Esophagus mucosa (tissue), 1 donor: ENCODE data around the gene NAT9. TPM values are rescaled to one million over a fixed set of nuclear protein-coding genes. Genes with fewer than 3 reads are reported as not detected.

Source experiments
- ATAC-seq: fragments of 200-7000 bp; cut with Tn5 transposase; one replicate; pipeline ENCODE4 v1.9.1; 2020
- total RNA-seq: library from RNA; stranded (reverse); gene quantifications from one replicate; pipeline ENCODE4 v1.2.4, GENCODE V29; 2023
- donor health status: DM: yes; HTN: yes; CAD: no.

The NAT9 gene
- total RNA-seq, result 14.6 TPM

GRCh38 chr17:74776044-74776962 is at the start of gene NAT9:
Gene NAT9, minus strand, starts transcription at chr17:74776345. Its CDS starts 647 bp downstream, at chr17:74775698.
- peak; percentile 87 for ATAC-seq

DNA sequence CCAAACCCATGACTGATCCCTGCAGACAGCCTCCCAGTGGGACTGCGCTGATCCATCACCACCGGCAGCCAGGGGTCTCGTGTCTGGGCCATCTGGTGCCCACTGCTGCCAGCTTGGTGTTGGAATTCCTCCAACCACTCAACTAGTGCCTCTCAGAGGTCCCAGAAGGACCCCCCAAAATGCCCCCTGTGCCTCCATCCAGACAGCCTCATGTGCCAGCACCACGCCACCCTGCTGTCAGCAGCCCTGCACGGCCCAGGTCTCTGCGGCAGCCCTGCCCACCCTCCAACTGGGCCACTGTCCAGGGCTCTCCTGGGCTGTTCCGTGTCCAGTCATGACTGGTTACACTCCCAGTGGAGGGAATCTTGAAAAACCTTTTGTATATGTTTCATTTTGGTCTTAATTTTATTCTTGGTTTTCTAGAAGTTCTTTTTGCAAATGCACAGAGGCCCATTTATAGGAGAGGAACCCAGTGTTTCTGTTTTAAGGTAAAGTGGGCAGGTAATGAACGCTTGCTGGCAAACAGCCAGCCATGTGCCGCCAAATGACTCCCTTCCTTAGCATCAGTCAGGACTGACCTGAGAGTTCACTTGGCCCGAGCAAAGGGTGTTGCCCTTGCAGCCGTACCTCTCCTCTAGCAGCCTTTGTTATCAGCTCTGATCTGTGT is 48.9 kb upstream of the NAT9 start:
- no peak for ATAC-seq

DNA sequence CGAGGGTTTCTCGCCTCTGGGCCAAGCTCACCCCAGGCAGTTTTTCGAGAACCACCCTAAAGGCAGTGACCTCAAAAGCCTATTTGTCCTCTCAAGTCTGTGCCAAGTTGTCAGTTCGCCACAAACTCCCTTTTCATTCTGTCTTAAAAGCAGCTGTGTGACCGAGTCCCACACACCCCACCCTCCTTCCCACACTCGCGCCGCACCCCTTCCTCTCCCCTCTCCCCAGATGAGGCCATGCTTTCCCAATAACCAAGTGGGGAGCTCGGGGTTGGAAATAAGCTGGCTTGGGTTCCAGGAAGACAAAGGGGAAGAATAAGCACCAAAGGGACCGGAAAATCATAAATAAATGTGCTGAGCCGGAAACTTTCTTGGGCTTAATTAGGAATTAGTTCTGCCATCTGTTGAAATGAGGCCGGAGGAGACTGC is 46.8 kb upstream of the NAT9 start:
- no peak for ATAC-seq

DNA sequence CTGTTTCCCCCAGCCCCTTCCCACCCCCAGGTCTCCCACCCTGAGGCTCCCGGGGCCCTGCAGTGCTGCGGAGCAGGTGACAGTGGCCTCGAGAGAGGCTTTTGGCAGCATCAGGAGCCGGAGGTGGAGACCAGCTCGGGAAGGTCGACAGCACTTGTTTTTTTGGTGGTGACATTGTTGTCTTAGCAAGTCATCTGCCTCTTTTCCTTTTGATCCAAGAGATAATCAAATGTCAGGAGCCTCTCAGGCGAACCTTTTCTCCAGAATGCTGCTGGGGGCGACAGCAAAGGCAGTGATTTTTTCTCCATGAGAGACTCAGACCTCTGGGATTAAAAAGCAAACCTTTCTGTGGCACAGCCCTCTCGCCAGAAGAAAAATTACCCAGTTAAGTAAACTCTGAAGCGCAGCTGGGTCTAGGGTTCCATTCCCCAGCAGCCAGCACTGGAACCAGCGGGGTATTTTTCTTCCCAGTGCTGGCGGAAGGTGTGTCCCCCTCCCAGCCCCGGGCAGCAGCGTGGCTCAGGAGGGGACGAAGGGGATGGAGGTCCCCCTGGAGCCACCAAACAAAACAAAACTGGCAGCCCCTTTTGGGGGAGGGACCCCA is 46.3 kb upstream of the NAT9 start:
- ATAC-seq, result no peak

DNA sequence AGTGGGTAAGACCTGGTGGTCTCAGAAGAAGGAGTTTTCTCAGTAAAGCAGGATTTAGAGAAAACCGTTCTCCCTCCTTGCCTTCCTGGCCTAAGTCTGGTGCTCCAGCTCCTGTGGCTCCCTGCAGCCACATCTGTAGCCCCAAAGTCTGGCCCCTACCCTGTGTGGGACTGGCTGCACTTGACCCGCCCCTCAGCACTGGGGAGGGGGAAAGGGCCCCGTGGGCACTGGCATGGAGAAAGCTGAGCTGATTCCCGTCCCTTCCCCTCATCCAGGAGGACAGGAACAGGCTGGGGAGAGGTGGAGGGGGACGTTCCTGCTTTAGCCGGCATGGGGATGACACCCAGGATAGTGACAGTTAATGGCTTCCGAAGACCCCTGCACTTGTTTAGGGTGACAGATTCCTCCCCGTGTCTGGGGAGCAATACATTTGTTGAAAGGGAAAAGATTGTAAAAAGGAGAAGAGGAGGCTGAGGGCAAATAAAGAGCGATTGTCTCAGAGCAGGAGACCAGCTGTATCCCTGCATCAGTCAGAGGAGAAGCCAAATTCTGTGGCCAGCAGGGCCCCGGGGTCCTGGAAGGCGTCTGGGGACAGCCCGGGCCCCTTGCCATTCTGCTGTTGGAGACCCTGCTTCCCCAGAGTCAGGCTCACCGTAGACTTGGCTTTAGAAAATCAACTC is 45.6 kb upstream of the NAT9 start:
- ATAC-seq, result no peak

- ATAC-seq, result no peak
These were observed 43.8 kb upstream of the NAT9 start for GRCh38 chr17:74819801-74820436.

DNA sequence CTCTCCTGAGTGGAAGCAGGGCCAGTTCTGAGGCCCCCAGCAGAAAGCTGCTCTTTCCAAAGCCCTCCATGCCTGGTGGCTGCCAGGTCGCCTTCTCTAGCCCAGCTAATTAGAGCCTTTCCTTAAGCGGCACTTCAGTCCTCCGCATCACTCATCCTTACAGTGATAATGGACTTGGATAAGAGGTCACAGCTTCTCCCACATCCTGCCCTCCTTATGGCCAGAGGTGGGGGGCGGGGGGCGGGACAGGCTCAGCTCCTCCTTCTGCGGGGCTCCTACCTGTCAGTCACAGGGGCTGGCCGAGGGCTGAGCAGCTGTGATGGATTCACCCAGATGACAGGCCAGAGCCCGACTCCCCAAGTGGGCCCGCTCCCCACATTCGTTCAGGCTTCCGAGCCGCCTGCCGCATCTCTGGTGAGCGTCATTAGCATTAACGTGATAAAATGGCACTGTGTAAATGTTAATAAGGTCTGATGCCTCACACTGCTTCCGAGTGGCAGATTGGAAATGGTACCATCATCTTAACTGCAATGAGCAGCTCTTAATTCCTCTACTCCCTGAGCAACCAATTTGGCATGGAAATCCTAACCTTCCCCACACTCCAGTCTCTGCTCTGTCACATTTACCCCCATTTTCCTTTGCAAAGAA is 42.3 kb upstream of the NAT9 start:
- ATAC-seq, result no peak

DNA sequence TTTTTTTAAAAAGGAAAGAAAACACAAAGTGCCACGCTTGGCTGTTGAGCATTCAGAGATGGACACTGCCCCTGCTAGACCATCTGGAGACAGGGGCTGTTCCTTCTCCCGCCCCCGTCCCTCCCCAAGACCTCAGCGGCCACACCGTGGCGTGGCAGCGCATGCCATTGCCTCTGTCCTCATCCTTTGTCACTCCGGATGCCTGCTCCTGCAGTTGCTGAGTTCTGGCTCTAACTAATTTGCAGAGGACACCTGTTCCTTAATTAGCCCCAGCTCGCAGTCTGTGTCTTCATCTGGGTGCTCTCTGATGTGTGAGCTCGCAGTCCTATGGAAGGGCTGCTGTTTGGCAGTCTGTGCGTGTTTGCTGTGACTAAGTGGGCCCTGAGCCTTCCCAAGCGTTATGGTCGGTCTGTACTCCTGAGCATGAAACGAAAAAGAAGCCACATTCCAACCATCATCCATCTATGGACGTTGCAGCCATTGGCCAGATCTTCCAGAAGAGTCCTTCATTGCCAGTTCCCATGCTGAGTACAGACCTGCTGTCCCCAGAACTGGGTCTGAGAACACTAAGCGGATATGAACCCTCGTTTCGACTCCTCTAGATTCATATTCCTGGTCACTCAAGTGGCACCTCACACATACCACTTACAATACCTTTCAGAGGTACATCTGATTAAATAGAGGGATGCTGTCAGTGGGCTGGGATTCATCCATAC is 40.9 kb upstream of the NAT9 start:
- no peak for ATAC-seq

- ATAC-seq, result no peak
These were observed 39.6 kb upstream of the NAT9 start for GRCh38 chr17:74815550-74816370.

GRCh38 chr17:74815067-74815466 is 38.9 kb upstream of the NAT9 start:
- ATAC-seq, result no peak

- ATAC-seq, result no peak
These were observed 38.3 kb upstream of the NAT9 start for GRCh38 chr17:74814453-74814852.

GRCh38 chr17:74812109-74813009 is 36.2 kb upstream of the NAT9 start:
- ATAC-seq, result no peak

- ATAC-seq, result no peak
These were observed 34.7 kb upstream of the NAT9 start for GRCh38 chr17:74810699-74811485.

DNA sequence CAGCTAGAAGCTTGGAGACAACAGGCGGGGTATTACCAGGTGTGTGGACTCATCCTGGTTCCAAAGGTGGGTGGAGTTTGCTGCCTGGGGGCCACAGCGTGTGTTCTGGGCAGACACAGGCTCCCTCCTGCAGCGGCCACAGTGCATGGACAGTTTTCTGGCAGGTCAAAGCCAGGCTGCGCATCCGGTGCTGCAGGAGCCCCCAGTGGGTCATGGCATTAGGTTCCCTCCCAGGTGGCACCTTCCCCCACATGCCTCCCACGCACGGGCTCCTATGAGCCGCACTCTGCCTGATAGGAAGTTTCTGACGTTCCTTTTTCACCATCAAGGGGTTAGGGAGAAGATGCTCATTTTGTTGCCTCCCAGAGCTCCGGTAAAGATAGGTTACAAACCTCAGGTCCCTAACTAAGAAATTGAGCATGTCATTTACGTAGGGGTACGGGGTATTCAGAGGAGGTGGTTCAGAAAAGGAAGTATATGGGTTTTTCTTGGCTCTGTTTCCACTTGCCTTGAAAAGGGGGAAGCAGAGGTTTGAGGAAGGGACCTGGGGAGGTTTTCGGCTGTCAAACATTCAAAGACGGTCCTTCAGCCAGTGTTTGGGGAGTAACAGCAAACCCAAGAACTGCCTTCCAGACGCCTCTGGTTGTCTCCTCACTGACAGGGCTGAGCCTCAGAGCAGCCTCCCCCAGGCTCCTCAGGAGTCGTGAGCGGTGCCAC is 32.7 kb upstream of the NAT9 start:
- no peak for ATAC-seq

- no peak for ATAC-seq
These were observed 31.8 kb upstream of the NAT9 start for GRCh38 chr17:74807925-74808324.

GRCh38 chr17:74807441-74807840 is 31.3 kb upstream of the NAT9 start:
- ATAC-seq, result no peak

GRCh38 chr17:74806334-74806733 is 30.2 kb upstream of the NAT9 start:
- ATAC-seq, result no peak

GRCh38 chr17:74805591-74805991 is 29.4 kb upstream of the NAT9 start:
- no peak for ATAC-seq
